RPMI7951 (cell line): ENCODE data around the gene CPEB1. TPM values are rescaled to one million over a fixed set of nuclear protein-coding genes. Genes with fewer than 3 reads are reported as not detected.
"Not testable (repeated sequence)": the region's sequence is repeated elsewhere in the genome, so short reads cannot be mapped to it uniquely, and the experiment has no call there.

Source experiments
- DNase-seq: peaks from one replicate; pipeline ENCODE4 v3.0.0-alpha.2; 2012; ENCODE audit warnings: low read depth
- total RNA-seq: library from RNA; depleted of rRNA; stranded (reverse); fragments of >200 nt; shearing (Covaris generic); gene quantifications from 2 replicates; pipeline ENCODE4 v1.2.3, GENCODE V29; 2014

CPEB1 gene
- total RNA-seq, 1 experiment from 2014 or later: 12.1 TPM

DNA sequence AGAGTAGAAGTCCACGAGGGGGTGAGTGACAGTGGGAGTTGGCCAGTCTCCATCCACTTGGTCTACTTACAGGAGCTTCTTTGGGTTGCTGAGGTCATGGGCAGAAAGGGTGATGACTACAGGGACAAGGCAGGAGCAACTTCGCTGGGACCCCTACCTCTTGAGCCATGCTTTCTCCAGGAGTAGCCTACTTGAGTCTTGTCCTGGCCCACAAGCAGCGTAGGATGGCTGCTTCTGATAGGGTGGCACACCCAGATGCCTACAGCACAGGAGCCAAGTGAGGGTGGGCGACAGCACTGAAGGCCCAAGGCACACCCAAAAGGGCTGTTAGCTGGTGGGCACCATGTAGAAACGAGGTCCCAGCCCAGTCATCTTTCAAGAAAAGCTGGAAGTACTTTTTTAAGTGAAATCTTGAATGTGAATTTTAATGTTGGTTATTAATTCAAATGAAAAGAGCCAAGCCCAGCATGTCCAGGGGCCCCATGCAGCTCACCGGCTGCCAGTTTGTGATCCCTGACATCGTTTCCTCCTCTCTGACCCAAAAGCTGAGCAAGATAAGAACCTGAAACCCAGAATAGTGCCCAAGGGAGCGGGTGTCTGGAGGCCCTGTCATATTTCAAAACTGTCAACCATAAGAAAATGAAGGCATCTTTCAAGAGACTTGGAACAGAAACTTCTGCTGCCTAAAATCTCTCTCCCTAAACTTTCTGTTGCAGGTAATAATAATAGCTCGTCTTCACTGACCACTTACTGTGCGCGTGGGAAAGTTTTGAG lies 2.2 kb upstream of the CPEB1 start:
- no peak for DNase-seq

GRCh38 chr15:82648257-82649103 lies 1.3 kb upstream of the CPEB1 start:
- DNase-seq: peak; percentile 24

GRCh38 chr15:82647835-82648256 lies 683 bp upstream of the CPEB1 start:
- DNase-seq: no peak

GRCh38 chr15:82646250-82647044 lies 716 bp downstream of the CPEB1 start:
- DNase-seq: no peak

- DNase-seq: not testable (repeated sequence)
Observed at GRCh38 chr15:82644967-82645852, 2.0 kb downstream of the CPEB1 start.

- peak; percentile 13 for DNase-seq
Observed at GRCh38 chr15:82643992-82644391, 3.2 kb downstream of the CPEB1 start.

GRCh38 chr15:82642656-82643055 lies 4.5 kb downstream of the CPEB1 start:
- no peak for DNase-seq

- no peak for DNase-seq
Observed at GRCh38 chr15:82641129-82641798, 5.9 kb downstream of the CPEB1 start.

- DNase-seq: no peak
Observed at GRCh38 chr15:82640672-82641071, 6.5 kb downstream of the CPEB1 start.

GRCh38 chr15:82635798-82636197 lies 11.4 kb downstream of the CPEB1 start:
- no peak for DNase-seq

DNA sequence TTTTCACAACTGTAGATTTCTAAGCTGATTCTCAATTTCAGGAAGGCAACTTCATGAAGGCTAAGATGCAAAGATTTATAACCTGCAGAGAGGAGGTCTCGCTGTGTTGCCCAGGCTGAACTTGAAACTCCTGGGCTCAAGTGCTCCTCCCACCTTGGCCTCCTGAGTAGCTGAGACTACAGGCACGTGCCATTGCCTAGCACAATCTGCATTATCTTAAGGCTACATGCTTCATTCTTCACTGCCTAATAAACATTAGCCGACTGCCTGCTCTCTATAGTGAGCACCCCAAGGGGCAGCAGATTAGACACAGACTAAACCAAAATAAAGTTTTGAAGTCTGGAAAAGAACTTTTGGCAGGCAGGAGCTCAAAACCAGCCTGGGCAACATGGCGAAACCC lies 17.1 kb downstream of the CPEB1 start:
- no peak for DNase-seq

DNA sequence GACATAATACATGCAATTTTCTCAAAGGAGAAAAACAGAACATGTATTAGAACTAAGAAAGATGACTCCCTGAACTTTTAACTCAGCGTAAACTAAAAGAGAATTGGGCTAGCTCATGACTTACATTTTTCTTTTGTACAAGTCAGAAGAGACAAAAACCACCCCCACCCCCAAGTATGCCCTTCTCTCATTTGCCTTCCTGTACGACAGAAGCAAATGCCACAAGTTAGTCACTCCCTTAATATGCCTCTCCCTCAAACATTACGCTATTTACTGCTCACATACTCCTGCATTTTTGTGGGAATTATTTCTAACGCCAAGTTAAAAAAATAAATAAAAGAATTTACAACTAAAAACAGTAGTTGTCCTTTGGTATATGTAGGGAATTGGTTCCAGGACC lies 22.0 kb downstream of the CPEB1 start:
- no peak for DNase-seq

GRCh38 chr15:82624438-82624837 lies 22.7 kb downstream of the CPEB1 start:
- DNase-seq: no peak

- no peak for DNase-seq
Observed at GRCh38 chr15:82624008-82624407, 23.2 kb downstream of the CPEB1 start.

- DNase-seq: peak; percentile 32
Observed at GRCh38 chr15:82621970-82622369, 25.2 kb downstream of the CPEB1 start.

DNA sequence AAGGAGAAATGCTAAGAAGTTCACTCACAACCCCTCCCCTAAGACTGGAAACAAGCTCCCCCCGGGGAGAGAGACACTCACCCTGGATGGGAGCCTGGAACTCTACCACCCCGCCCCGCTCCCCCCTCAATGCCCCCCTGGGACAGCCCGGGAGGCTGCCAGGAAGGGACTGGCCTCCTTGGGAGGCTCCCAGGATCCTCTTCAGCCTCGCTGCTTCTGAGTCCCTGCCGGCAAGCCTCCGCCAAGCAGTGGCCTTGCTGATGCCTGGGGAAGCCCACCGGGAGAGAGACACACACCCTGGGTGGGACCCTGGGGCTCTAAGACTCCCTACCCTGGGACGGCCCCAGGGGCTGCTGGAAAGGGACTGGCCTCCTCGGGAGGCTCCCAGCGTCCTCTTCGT lies 33.4 kb downstream of the CPEB1 start:
- DNase-seq: no peak

DNA sequence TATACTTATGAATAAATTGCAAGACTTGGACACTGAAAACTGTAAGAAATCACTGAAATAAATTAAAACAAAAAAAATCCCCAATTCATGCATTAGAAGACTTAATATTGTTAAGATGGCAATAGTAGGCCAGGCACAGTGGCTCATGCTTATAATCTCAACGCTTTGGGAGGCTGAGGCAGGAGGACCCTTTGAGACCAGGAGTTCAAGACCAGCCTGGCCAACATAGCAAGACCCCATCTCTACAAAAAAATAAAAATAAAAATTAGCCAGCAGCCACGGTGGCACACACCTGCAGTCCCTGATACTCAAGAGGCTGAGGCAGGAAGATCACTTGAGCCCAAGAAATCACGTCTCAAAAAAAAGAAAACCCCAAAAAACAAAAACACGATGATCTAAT lies 35.8 kb downstream of the CPEB1 start:
- DNase-seq: no peak

DNA sequence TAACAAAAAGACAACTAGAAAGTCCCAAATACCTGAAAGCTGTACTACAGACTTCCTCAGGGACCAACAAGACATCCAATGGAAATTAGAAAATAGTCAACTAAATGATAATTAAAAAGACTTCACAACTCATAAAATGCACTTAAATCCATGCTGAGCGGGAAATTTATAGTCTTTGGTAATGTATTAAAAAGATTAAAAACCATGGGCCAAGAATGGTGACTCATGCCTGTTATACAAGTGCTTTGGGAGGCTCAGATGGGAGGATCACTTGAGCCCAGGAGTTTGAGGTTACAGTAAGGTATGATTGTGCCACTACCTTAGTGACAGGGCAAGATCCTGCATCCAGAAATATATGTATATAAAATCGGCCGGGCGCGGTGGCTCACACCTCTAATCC lies 45.0 kb downstream of the CPEB1 start:
- DNase-seq: no peak

- no peak for DNase-seq
Observed at GRCh38 chr15:82599862-82600261, 47.3 kb downstream of the CPEB1 start.

GRCh38 chr15:82597815-82598214 lies 49.3 kb downstream of the CPEB1 start:
- DNase-seq: no peak

- DNase-seq: no peak
Observed at GRCh38 chr15:82595766-82596165, 51.4 kb downstream of the CPEB1 start.
